ENCODE results near the gene THRA.

The THRA gene

GRCh38 chr17:40100419-40100668 lies 37.6 kb downstream of the THRA start, which contains the start of gene NR1D1:
TSS of gene NR1D1 (minus strand) at chr17:40100589. CDS start at chr17:40100094, 495 bp downstream.
- no peak for DNase-seq

GRCh38 chr17:40100669-40101366 lies 38.1 kb downstream of the THRA start:
- peak; percentile 91 for DNase-seq

- DNase-seq, result no peak
These were observed 38.8 kb downstream of the THRA start for GRCh38 chr17:40101367-40102210.

- no peak for DNase-seq
These were observed 40.4 kb downstream of the THRA start for GRCh38 chr17:40103071-40103661.

GRCh38 chr17:40103688-40104087 lies 40.9 kb downstream of the THRA start:
- DNase-seq, result no peak

- no peak for DNase-seq
These were observed 42.1 kb downstream of the THRA start for GRCh38 chr17:40104594-40105486.

GRCh38 chr17:40105861-40106759 lies 43.3 kb downstream of the THRA start:
- DNase-seq, result no peak

GRCh38 chr17:40106760-40107521 lies 44.2 kb downstream of the THRA start:
- DNase-seq, result no peak

GRCh38 chr17:40107522-40108174 lies 44.9 kb downstream of the THRA start:
- DNase-seq, result no peak

GRCh38 chr17:40108970-40109824 lies 46.4 kb downstream of the THRA start:
- DNase-seq, result no peak

GRCh38 chr17:40110026-40110845 lies 47.5 kb downstream of the THRA start:
- DNase-seq, result no peak

GRCh38 chr17:40111221-40112128 lies 48.7 kb downstream of the THRA start:
- peak; percentile 83 for DNase-seq

- no peak for DNase-seq
These were observed 49.5 kb downstream of the THRA start for GRCh38 chr17:40112191-40112711.

- DNase-seq, result no peak
These were observed 49.9 kb downstream of the THRA start for GRCh38 chr17:40112718-40113109.

GRCh38 chr17:40113110-40113906 lies 50.5 kb downstream of the THRA start:
- DNase-seq, result peak; percentile 94

- DNase-seq, result no peak
These were observed 51.1 kb downstream of the THRA start for GRCh38 chr17:40113907-40114245.

- DNase-seq, result no peak
These were observed 52.3 kb downstream of the THRA start for GRCh38 chr17:40115101-40115436.

All from NCI-H1092 treated with DMSO at 0.1 percent for 48 hours (cell line).